ENCODE data around the gene HLF. TPM values are rescaled to one million over a fixed set of nuclear protein-coding genes. Genes with fewer than 3 reads are reported as not detected.

The HLF gene, protein sequence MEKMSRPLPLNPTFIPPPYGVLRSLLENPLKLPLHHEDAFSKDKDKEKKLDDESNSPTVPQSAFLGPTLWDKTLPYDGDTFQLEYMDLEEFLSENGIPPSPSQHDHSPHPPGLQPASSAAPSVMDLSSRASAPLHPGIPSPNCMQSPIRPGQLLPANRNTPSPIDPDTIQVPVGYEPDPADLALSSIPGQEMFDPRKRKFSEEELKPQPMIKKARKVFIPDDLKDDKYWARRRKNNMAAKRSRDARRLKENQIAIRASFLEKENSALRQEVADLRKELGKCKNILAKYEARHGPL
- 10 to 100 TPM in 1 of 4 donors, 1 to 10 TPM in 3; 2.5 to 10.0 (median 5.4) TPM for total RNA-seq

GRCh38 chr17:55264645-55265298 lies at the start of gene HLF:
Gene HLF (plus strand): TSS chr17:55264960. CDS start chr17:55265485, 525 bp downstream.
- DNase-seq: peak; percentile 51 to 88 (median 88)
- H3K4me1 ChIP-seq: peaks cover 0 to 19% (median 0%) of the 10 kb centered on the region in 4 donors
- no peaks in the 10 kb centered on the region for H3K36me3 ChIP-seq
- H3K27ac ChIP-seq: peak within 1 kb of the TSS; percentile 38 to 80 (median 58)
- TF ChIP-seq POLR2A (IDR thresholded peaks at IDR 0.05): no peak
- peak in 1 of 6 experiments; percentile 4 for TF ChIP-seq CTCF (IDR thresholded peaks at IDR 0.05)
- H3K4me3 ChIP-seq: peak within 1 kb of the TSS; percentile 36 to 67 (median 54)
- no peaks in the 10 kb centered on the region for H3K9me3 ChIP-seq
- H3K27me3 ChIP-seq: no peaks in the 10 kb centered on the region

DNA sequence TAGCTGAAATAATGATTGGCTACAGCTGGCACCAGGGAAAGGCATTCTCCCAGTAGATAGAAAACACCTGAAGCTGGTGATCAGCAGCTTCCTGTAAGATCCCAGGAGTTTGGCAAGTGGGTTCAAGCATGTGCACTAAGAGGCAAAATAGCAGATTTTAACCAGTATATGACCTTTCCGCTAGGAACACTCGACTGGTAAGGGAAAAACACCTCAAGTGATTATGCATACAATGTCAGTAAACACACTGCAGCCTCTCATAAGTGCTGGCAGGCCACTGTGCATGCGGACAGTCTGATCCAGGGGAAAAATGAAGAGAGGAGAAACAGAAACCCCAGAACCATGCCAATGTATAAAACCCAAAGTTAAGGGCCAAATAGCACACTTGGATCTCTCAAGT lies 49.0 kb upstream of the HLF start:
- H3K4me3 ChIP-seq: no peak overlapping the region
- H3K4me1 ChIP-seq: no peaks in the 10 kb centered on the region
- DNase-seq: no peak
- TF ChIP-seq POLR2A (IDR thresholded peaks at IDR 0.05): no peak
- no peak for TF ChIP-seq CTCF (IDR thresholded peaks at IDR 0.05)
- no peak overlapping the region for H3K27ac ChIP-seq
- H3K36me3 ChIP-seq: no peaks in the 10 kb centered on the region
- H3K9me3 ChIP-seq: no peaks in the 10 kb centered on the region
- no peaks in the 10 kb centered on the region for H3K27me3 ChIP-seq

- Histone ChIP-seq H3K9me3 (no peaks in the 10 kb centered on the region), H3K27me3 (no peaks in the 10 kb centered on the region), H3K36me3 (no peaks in the 10 kb centered on the region), H3K4me1 (no peaks in the 10 kb centered on the region), H3K4me3 (no peak overlapping the region), H3K27ac (no peak overlapping the region)
- no peak for DNase-seq
- TF ChIP-seq POLR2A (IDR thresholded peaks at IDR 0.05) (no peak), CTCF (IDR thresholded peaks at IDR 0.05) (no peak)
Observed at GRCh38 chr17:55216888-55217287, 47.9 kb upstream of the HLF start.

- no peak for TF ChIP-seq POLR2A (IDR thresholded peaks at IDR 0.05)
- Histone ChIP-seq H3K9me3 (no peaks in the 10 kb centered on the region), H3K4me1 (no peaks in the 10 kb centered on the region), H3K27me3 (no peaks in the 10 kb centered on the region), H3K4me3 (no peak overlapping the region), H3K36me3 (no peaks in the 10 kb centered on the region), H3K27ac (no peak overlapping the region)
- no peak for DNase-seq
Observed at GRCh38 chr17:55219459-55219858, 45.3 kb upstream of the HLF start.

GRCh38 chr17:55219934-55220333 lies 44.8 kb upstream of the HLF start:
- no peaks in the 10 kb centered on the region for H3K27me3 ChIP-seq
- DNase-seq: no peak
- H3K9me3 ChIP-seq: no peaks in the 10 kb centered on the region
- H3K4me1 ChIP-seq: no peaks in the 10 kb centered on the region
- no peaks in the 10 kb centered on the region for H3K36me3 ChIP-seq
- H3K4me3 ChIP-seq: no peak overlapping the region
- H3K27ac ChIP-seq: no peak overlapping the region
- TF ChIP-seq POLR2A (IDR thresholded peaks at IDR 0.05): no peak

DNA sequence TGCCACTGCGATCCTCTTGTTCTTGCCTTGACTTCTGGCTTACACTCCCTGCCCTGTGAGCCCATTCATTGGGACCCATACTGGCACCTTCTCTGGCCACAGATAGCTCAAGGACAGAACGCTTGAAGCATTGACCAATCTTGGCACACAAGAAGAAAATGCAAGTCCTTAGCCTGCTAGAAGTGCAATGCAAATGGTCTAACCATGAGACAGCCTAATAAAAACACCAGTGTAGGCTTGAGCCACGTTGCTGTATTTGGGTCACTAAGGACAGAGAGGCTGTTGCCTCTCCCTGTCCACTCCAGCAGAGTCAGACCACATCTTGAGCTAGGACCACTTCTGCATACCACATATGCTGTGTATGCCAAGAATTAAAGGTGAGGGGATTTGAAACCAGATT lies 41.2 kb upstream of the HLF start:
- Histone ChIP-seq H3K27ac (no peak overlapping the region), H3K36me3 (no peaks in the 10 kb centered on the region), H3K27me3 (no peaks in the 10 kb centered on the region), H3K9me3 (no peaks in the 10 kb centered on the region), H3K4me1 (no peaks in the 10 kb centered on the region), H3K4me3 (no peak overlapping the region)
- no peak for DNase-seq
- TF ChIP-seq CTCF (IDR thresholded peaks at IDR 0.05) (no peak), POLR2A (IDR thresholded peaks at IDR 0.05) (no peak)

All from Peyer's patch (tissue), 4 donors.